ENCODE measurements around the gene MNDA. TPM values are rescaled to one million over a fixed set of nuclear protein-coding genes. Genes with fewer than 3 reads are reported as not detected.
A peak's percentile ranks its signal among the peaks of the same experiment; 100 is the strongest.

Gene MNDA
- polyA plus RNA-seq (2013, experiment 1 of 2): not detected
- polyA plus RNA-seq (2013, experiment 2 of 2): not detected

GRCh38 chr1:158830904-158831507 lies at the start of gene MNDA:
TSS of gene MNDA (plus strand) at chr1:158831351. CDS start at chr1:158842154, 10,803 bp downstream.
- Histone ChIP-seq H3K4me3 (ENCODE audit: low read length) (no peak within 1 kb of the TSS), H3K9ac (ENCODE audit: low read length) (no peak within 1 kb of the TSS), H3K23ac (ENCODE audit: low read length) (no peak within 1 kb of the TSS), H2BK5ac (ENCODE audit: low read length) (no peak within 1 kb of the TSS), H2AK5ac (ENCODE audit: low read length) (no peak within 1 kb of the TSS), H3K4ac (ENCODE audit: low read depth, low read length) (no peak within 1 kb of the TSS), H3K79me1 (ENCODE audit: low read length) (no peaks in the 10 kb centered on the region), H3K27me3 (ENCODE audit: insufficient read depth, low read length, poor library complexity) (no peaks in the 10 kb centered on the region), H3K79me2 (ENCODE audit: control insufficient read depth, insufficient read depth, low read length) (no peaks in the 10 kb centered on the region), H3K4me1 (ENCODE audit: control insufficient read depth, low read depth, low read length) (no peaks in the 10 kb centered on the region), H4K8ac (ENCODE audit: low read depth, low read length) (no peak within 1 kb of the TSS), H3K18ac (ENCODE audit: low read length) (no peak within 1 kb of the TSS), H2BK15ac (replicated peaks; ENCODE audit: low read depth) (no peak within 1 kb of the TSS), H3K4me2 (ENCODE audit: low read length) (no peak within 1 kb of the TSS), H4K5ac (ENCODE audit: low read length) (no peak within 1 kb of the TSS), H2BK120ac (ENCODE audit: low read depth, low read length) (no peak within 1 kb of the TSS), H3K56ac (ENCODE audit: low read length) (no peak within 1 kb of the TSS), H3K36me3 (ENCODE audit: control insufficient read depth, insufficient read depth, low read length) (no peaks in the 10 kb centered on the region), H3K27ac (ENCODE audit: low read depth, low read length) (no peak within 1 kb of the TSS)
- WGBS (ENCODE audit: extremely low coverage, insufficient coverage, low lambda C conversion rate): no CpG with 5 or more reads among the region's 5 CpGs
- DNase-seq: no peak

- H3K18ac ChIP-seq (ENCODE audit: low read length): no peak overlapping the region
- no CpG with 5 or more reads among the region's 2 CpGs for WGBS (ENCODE audit: extremely low coverage, insufficient coverage, low lambda C conversion rate)
Measured at GRCh38 chr1:158793604-158794003, 37.5 kb upstream of the MNDA start.

GRCh38 chr1:158794247-158794646 lies 36.9 kb upstream of the MNDA start:
- Histone ChIP-seq H2BK15ac (replicated peaks; ENCODE audit: low read depth) (no peak overlapping the region), H3K9ac (ENCODE audit: low read length) (no peak overlapping the region), H2AK5ac (ENCODE audit: low read length) (no peak overlapping the region), H3K79me2 (ENCODE audit: control insufficient read depth, insufficient read depth, low read length) (no peaks in the 10 kb centered on the region), H3K79me1 (ENCODE audit: low read length) (no peaks in the 10 kb centered on the region), H3K23ac (ENCODE audit: low read length) (no peak overlapping the region), H2BK5ac (ENCODE audit: low read length) (no peak overlapping the region), H4K5ac (ENCODE audit: low read length) (no peak overlapping the region), H3K18ac (ENCODE audit: low read length) (no peak overlapping the region), H4K8ac (ENCODE audit: low read depth, low read length) (no peak overlapping the region), H3K27ac (ENCODE audit: low read depth, low read length) (no peak overlapping the region), H3K27me3 (ENCODE audit: insufficient read depth, low read length, poor library complexity) (no peaks in the 10 kb centered on the region), H3K56ac (ENCODE audit: low read length) (no peak overlapping the region), H3K36me3 (ENCODE audit: control insufficient read depth, insufficient read depth, low read length) (no peaks in the 10 kb centered on the region), H3K4me2 (ENCODE audit: low read length) (no peak overlapping the region), H2BK120ac (ENCODE audit: low read depth, low read length) (no peak overlapping the region), H3K4ac (ENCODE audit: low read depth, low read length) (no peak overlapping the region), H3K4me3 (ENCODE audit: low read length) (no peak overlapping the region), H3K4me1 (ENCODE audit: control insufficient read depth, low read depth, low read length) (no peaks in the 10 kb centered on the region)
- no CpG with 5 or more reads among the region's 6 CpGs for WGBS (ENCODE audit: extremely low coverage, insufficient coverage, low lambda C conversion rate)
- DNase-seq: peak; percentile 14

More at GRCh38 chr1:158793604-158794003, 37.5 kb upstream of the MNDA start:
- H2BK5ac ChIP-seq (ENCODE audit: low read length): no peak overlapping the region
- no peak overlapping the region for H2BK120ac ChIP-seq (ENCODE audit: low read depth, low read length)
- H2AK5ac ChIP-seq (ENCODE audit: low read length): no peak overlapping the region
- H2BK15ac ChIP-seq (replicated peaks; ENCODE audit: low read depth): no peak overlapping the region
- H3K4ac ChIP-seq (ENCODE audit: low read depth, low read length): no peak overlapping the region
- no peaks in the 10 kb centered on the region for H3K27me3 ChIP-seq (ENCODE audit: insufficient read depth, low read length, poor library complexity)
- no peaks in the 10 kb centered on the region for H3K79me2 ChIP-seq (ENCODE audit: control insufficient read depth, insufficient read depth, low read length)
- H4K5ac ChIP-seq (ENCODE audit: low read length): no peak overlapping the region
- no peak overlapping the region for H4K8ac ChIP-seq (ENCODE audit: low read depth, low read length)
- H3K27ac ChIP-seq (ENCODE audit: low read depth, low read length): no peak overlapping the region
- no peak overlapping the region for H3K4me2 ChIP-seq (ENCODE audit: low read length)
- DNase-seq: peak; percentile 60
- H3K79me1 ChIP-seq (ENCODE audit: low read length): no peaks in the 10 kb centered on the region
- no peaks in the 10 kb centered on the region for H3K4me1 ChIP-seq (ENCODE audit: control insufficient read depth, low read depth, low read length)
- no peak overlapping the region for H3K23ac ChIP-seq (ENCODE audit: low read length)
- H3K36me3 ChIP-seq (ENCODE audit: control insufficient read depth, insufficient read depth, low read length): no peaks in the 10 kb centered on the region
- H3K56ac ChIP-seq (ENCODE audit: low read length): no peak overlapping the region
- H3K9ac ChIP-seq (ENCODE audit: low read length): no peak overlapping the region
- H3K4me3 ChIP-seq (ENCODE audit: low read length): no peak overlapping the region

- Histone ChIP-seq H3K79me2 (ENCODE audit: control insufficient read depth, insufficient read depth, low read length) (no peaks in the 10 kb centered on the region), H2BK120ac (ENCODE audit: low read depth, low read length) (no peak overlapping the region), H3K79me1 (ENCODE audit: low read length) (no peaks in the 10 kb centered on the region), H4K5ac (ENCODE audit: low read length) (no peak overlapping the region), H3K4me2 (ENCODE audit: low read length) (no peak overlapping the region), H3K27me3 (ENCODE audit: insufficient read depth, low read length, poor library complexity) (no peaks in the 10 kb centered on the region), H2BK15ac (replicated peaks; ENCODE audit: low read depth) (no peak overlapping the region), H3K36me3 (ENCODE audit: control insufficient read depth, insufficient read depth, low read length) (no peaks in the 10 kb centered on the region), H2BK5ac (ENCODE audit: low read length) (no peak overlapping the region), H3K4me1 (ENCODE audit: control insufficient read depth, low read depth, low read length) (no peaks in the 10 kb centered on the region), H4K8ac (ENCODE audit: low read depth, low read length) (no peak overlapping the region), H2AK5ac (ENCODE audit: low read length) (no peak overlapping the region), H3K4ac (ENCODE audit: low read depth, low read length) (no peak overlapping the region), H3K18ac (ENCODE audit: low read length) (no peak overlapping the region), H3K23ac (ENCODE audit: low read length) (no peak overlapping the region), H3K4me3 (ENCODE audit: low read length) (no peak overlapping the region), H3K9ac (ENCODE audit: low read length) (no peak overlapping the region), H3K27ac (ENCODE audit: low read depth, low read length) (no peak overlapping the region), H3K56ac (ENCODE audit: low read length) (no peak overlapping the region)
- DNase-seq: no peak
- WGBS (ENCODE audit: extremely low coverage, insufficient coverage, low lambda C conversion rate): no CpG with 5 or more reads among the region's 3 CpGs
Measured at GRCh38 chr1:158798531-158798930, 32.6 kb upstream of the MNDA start.

GRCh38 chr1:158799689-158800088 lies 31.5 kb upstream of the MNDA start:
- no peak overlapping the region for H3K23ac ChIP-seq (ENCODE audit: low read length)
- H3K27ac ChIP-seq (ENCODE audit: low read depth, low read length): no peak overlapping the region
- no peak overlapping the region for H3K4me3 ChIP-seq (ENCODE audit: low read length)
- no peak overlapping the region for H3K4me2 ChIP-seq (ENCODE audit: low read length)
- no CpG with 5 or more reads among the region's 4 CpGs for WGBS (ENCODE audit: extremely low coverage, insufficient coverage, low lambda C conversion rate)
- H3K4me1 ChIP-seq (ENCODE audit: control insufficient read depth, low read depth, low read length): no peaks in the 10 kb centered on the region
- H2BK120ac ChIP-seq (ENCODE audit: low read depth, low read length): no peak overlapping the region
- H3K79me1 ChIP-seq (ENCODE audit: low read length): no peaks in the 10 kb centered on the region
- DNase-seq: no peak
- H2BK15ac ChIP-seq (replicated peaks; ENCODE audit: low read depth): no peak overlapping the region
- H3K18ac ChIP-seq (ENCODE audit: low read length): no peak overlapping the region
- H3K79me2 ChIP-seq (ENCODE audit: control insufficient read depth, insufficient read depth, low read length): no peaks in the 10 kb centered on the region
- H3K36me3 ChIP-seq (ENCODE audit: control insufficient read depth, insufficient read depth, low read length): no peaks in the 10 kb centered on the region
- H4K8ac ChIP-seq (ENCODE audit: low read depth, low read length): no peak overlapping the region
- no peak overlapping the region for H3K56ac ChIP-seq (ENCODE audit: low read length)
- no peak overlapping the region for H4K5ac ChIP-seq (ENCODE audit: low read length)
- H3K4ac ChIP-seq (ENCODE audit: low read depth, low read length): no peak overlapping the region
- H3K27me3 ChIP-seq (ENCODE audit: insufficient read depth, low read length, poor library complexity): no peaks in the 10 kb centered on the region
- no peak overlapping the region for H2BK5ac ChIP-seq (ENCODE audit: low read length)
- no peak overlapping the region for H3K9ac ChIP-seq (ENCODE audit: low read length)
- no peak overlapping the region for H2AK5ac ChIP-seq (ENCODE audit: low read length)

GRCh38 chr1:158800526-158800925 lies 30.6 kb upstream of the MNDA start:
- no peaks in the 10 kb centered on the region for H3K79me1 ChIP-seq (ENCODE audit: low read length)
- H2BK5ac ChIP-seq (ENCODE audit: low read length): no peak overlapping the region
- H2BK15ac ChIP-seq (replicated peaks; ENCODE audit: low read depth): no peak overlapping the region
- H3K9ac ChIP-seq (ENCODE audit: low read length): no peak overlapping the region
- no peak overlapping the region for H3K4ac ChIP-seq (ENCODE audit: low read depth, low read length)
- H3K4me1 ChIP-seq (ENCODE audit: control insufficient read depth, low read depth, low read length): no peaks in the 10 kb centered on the region
- no peak overlapping the region for H4K5ac ChIP-seq (ENCODE audit: low read length)
- no peaks in the 10 kb centered on the region for H3K36me3 ChIP-seq (ENCODE audit: control insufficient read depth, insufficient read depth, low read length)
- H3K18ac ChIP-seq (ENCODE audit: low read length): no peak overlapping the region
- H4K8ac ChIP-seq (ENCODE audit: low read depth, low read length): no peak overlapping the region
- no peaks in the 10 kb centered on the region for H3K27me3 ChIP-seq (ENCODE audit: insufficient read depth, low read length, poor library complexity)
- no peak for DNase-seq
- H3K4me3 ChIP-seq (ENCODE audit: low read length): no peak overlapping the region
- H3K27ac ChIP-seq (ENCODE audit: low read depth, low read length): no peak overlapping the region
- H2BK120ac ChIP-seq (ENCODE audit: low read depth, low read length): no peak overlapping the region
- H3K79me2 ChIP-seq (ENCODE audit: control insufficient read depth, insufficient read depth, low read length): no peaks in the 10 kb centered on the region
- H2AK5ac ChIP-seq (ENCODE audit: low read length): no peak overlapping the region
- no CpG with 5 or more reads among the region's 2 CpGs for WGBS (ENCODE audit: extremely low coverage, insufficient coverage, low lambda C conversion rate)
- H3K4me2 ChIP-seq (ENCODE audit: low read length): no peak overlapping the region
- no peak overlapping the region for H3K56ac ChIP-seq (ENCODE audit: low read length)
- no peak overlapping the region for H3K23ac ChIP-seq (ENCODE audit: low read length)
